Measurements from ENCODE around the gene SORCS2. TPM values are rescaled to one million over a fixed set of nuclear protein-coding genes. Genes with fewer than 3 reads are reported as not detected.

SORCS2 gene
- total and polyA plus RNA-seq, 3 donors from 2014 or later = 2.7 to 4.6 (median 2.9) TPM

DNA sequence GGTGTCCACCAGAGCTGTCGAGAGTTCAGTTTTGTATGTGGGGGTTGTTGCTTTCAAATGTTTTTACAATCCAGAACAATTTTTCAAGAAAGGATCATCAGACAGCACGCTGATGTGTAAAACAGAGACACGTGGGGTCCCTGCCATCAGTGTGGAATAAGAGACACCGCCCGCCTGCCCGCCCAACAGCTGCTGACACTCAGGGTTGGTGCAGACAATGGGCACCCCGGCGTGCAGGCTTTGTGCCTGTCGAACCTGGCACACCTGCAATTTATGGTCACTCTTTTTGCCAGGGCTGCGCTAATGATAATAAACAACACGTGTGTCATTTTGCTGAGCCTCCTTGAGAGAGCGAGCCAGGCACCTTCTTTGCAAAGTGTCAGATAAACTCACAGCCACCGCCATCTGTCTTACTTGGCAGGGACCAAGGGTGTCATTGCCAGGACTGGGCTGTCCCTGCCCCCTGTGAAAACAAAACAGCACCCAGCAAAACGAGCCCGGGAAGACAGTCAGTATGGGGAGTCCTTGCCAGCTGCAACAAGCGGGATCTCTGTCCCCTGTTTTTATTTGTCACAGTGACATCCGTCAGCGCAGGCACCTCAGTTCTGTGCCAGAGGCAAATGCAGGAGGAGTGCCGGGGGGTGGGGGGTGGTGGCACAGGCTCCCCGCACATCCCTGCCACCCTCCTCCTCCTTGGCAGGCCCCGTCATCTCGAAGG is 173.3 kb downstream of the SORCS2 start:
- H3K4me3 ChIP-seq = no peak overlapping the region
- no peak for TF ChIP-seq POLR2A (IDR thresholded peaks at IDR 0.05)
- TF ChIP-seq, protein P1, sequence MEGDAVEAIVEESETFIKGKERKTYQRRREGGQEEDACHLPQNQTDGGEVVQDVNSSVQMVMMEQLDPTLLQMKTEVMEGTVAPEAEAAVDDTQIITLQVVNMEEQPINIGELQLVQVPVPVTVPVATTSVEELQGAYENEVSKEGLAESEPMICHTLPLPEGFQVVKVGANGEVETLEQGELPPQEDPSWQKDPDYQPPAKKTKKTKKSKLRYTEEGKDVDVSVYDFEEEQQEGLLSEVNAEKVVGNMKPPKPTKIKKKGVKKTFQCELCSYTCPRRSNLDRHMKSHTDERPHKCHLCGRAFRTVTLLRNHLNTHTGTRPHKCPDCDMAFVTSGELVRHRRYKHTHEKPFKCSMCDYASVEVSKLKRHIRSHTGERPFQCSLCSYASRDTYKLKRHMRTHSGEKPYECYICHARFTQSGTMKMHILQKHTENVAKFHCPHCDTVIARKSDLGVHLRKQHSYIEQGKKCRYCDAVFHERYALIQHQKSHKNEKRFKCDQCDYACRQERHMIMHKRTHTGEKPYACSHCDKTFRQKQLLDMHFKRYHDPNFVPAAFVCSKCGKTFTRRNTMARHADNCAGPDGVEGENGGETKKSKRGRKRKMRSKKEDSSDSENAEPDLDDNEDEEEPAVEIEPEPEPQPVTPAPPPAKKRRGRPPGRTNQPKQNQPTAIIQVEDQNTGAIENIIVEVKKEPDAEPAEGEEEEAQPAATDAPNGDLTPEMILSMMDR (IDR thresholded peaks at IDR 0.05) = no peak
- H3K9me3 ChIP-seq = no peaks in the 10 kb centered on the region
- 58 to 72% methylated on average over 17 to 22 of the region's 22 CpGs for WGBS, 2 donors
- no peak for DNase-seq
- no peaks in the 10 kb centered on the region for H3K27me3 ChIP-seq
- H3K27ac ChIP-seq = no peak overlapping the region
- H3K4me1 ChIP-seq = no peaks in the 10 kb centered on the region
- no peaks in the 10 kb centered on the region for H3K36me3 ChIP-seq (ENCODE audit: low read depth, missing control alignments)
- intact Hi-C loops (cut with DNase I; ENCODE audit: low total_unique reads) = no loop called here

DNA sequence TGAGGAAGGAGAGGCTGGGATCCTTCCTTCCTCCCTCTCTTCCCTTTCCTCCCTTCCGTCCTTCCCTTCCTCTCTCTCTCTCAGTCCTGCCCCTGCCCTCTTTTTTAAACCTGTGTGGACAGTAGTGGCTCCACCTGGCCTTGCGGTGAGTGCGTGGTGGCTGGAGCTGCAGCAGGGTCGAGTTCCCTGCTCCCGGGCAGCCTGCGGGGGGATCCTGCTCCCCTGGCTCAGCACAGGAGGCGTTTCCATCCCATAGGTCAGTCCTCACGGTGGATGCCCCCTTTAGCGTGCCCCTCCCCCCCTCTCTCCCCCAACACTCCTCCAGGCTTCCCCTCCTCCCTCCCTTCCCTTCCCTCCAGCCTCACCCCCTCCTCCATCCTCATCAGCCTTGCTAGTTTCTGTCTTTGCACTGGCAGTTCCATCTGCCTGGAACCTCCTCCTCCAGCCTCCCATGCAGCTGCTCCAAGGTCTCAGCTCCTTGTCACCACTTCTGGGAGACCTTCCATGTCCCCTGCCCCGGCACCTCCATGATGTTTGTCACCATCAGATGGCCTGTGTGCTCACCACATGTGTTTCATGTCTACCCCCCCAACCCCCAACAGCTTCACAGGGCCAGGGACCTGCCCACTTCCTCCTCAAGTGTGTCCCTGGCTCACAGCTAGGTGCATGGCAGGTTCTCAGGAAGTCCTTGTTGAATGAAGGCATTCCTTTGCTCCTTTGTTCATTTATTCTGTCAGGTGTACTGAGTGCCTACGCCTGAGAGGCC is 174.0 kb downstream of the SORCS2 start:
- no peak for DNase-seq

GRCh38 chr4:7366954-7367353 is 174.6 kb downstream of the SORCS2 start:
- no peak overlapping the region for H3K27ac ChIP-seq
- H3K9me3 ChIP-seq = no peaks in the 10 kb centered on the region
- TF ChIP-seq, protein P1 (IDR thresholded peaks at IDR 0.05) = no peak
- TF ChIP-seq POLR2A (IDR thresholded peaks at IDR 0.05) = no peak
- DNase-seq = no peak
- intact Hi-C loops (cut with DNase I; ENCODE audit: low total_unique reads) = no loop called here
- H3K27me3 ChIP-seq = no peaks in the 10 kb centered on the region
- H3K4me1 ChIP-seq = no peaks in the 10 kb centered on the region
- WGBS, 2 donors = 73 to 84% methylated on average over 7 of the region's 7 CpGs
- no peaks in the 10 kb centered on the region for H3K36me3 ChIP-seq (ENCODE audit: low read depth, missing control alignments)
- no peak overlapping the region for H3K4me3 ChIP-seq

More for the DNA sequence above, 174.0 kb downstream of the SORCS2 start:
- TF ChIP-seq, protein P1 (IDR thresholded peaks at IDR 0.05) = no peak
- TF ChIP-seq POLR2A (IDR thresholded peaks at IDR 0.05) = no peak
- no peak overlapping the region for H3K4me3 ChIP-seq
- H3K27ac ChIP-seq = no peak overlapping the region
- no peaks in the 10 kb centered on the region for H3K9me3 ChIP-seq
- intact Hi-C loops (cut with DNase I; ENCODE audit: low total_unique reads) = no loop called here
- H3K36me3 ChIP-seq (ENCODE audit: low read depth, missing control alignments) = no peaks in the 10 kb centered on the region
- WGBS, 2 donors = 56 to 68% methylated on average over 10 to 11 of the region's 11 CpGs
- no peaks in the 10 kb centered on the region for H3K4me1 ChIP-seq
- no peaks in the 10 kb centered on the region for H3K27me3 ChIP-seq

DNA sequence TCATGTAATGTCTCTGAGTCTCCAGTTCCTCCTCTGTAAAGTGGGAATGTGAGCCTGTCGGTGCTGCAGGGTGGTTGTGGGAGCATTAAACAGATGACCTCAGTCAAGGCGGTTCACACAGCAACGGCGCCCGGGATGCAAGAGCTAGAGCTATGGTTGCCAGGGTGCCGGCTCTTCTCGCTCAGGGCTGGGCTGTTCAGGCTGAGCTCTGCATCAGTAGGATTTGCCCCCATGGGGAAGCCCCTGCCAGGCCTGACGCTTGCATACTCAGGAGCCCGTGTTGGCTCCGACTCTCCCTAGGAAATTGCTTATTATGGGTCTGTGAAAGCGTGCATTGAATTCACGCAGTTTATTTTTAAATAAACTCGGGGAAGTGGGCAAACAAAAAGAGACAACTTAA is 175.1 kb downstream of the SORCS2 start:
- no peaks in the 10 kb centered on the region for H3K4me1 ChIP-seq
- 76 to 86% methylated on average over 8 to 13 of the region's 13 CpGs for WGBS, 2 donors
- TF ChIP-seq, protein P1 (IDR thresholded peaks at IDR 0.05) = no peak
- TF ChIP-seq POLR2A (IDR thresholded peaks at IDR 0.05) = no peak
- H3K36me3 ChIP-seq (ENCODE audit: low read depth, missing control alignments) = no peaks in the 10 kb centered on the region
- no peaks in the 10 kb centered on the region for H3K27me3 ChIP-seq
- intact Hi-C loops (cut with DNase I; ENCODE audit: low total_unique reads) = no loop called here
- no peaks in the 10 kb centered on the region for H3K9me3 ChIP-seq
- no peak overlapping the region for H3K4me3 ChIP-seq
- no peak for DNase-seq
- no peak overlapping the region for H3K27ac ChIP-seq
